OCI-LY3 (cell line): Measurements from ENCODE around the gene DTWD1.
A peak's percentile ranks its signal among the peaks of the same experiment; 100 is the strongest.
"Not testable (repeated sequence)": the region's sequence is repeated elsewhere in the genome, so short reads cannot be mapped to it uniquely, and the experiment has no call there.

Source experiments
- H2AFZ ChIP-seq: fragments of 200-600, 300-600 bp; shearing (Covaris generic); 2 replicates; pipeline ENCODE4 v1.6.0; 2014; ENCODE audit warnings: antibody characterized with exemption, low read depth, low read length
- H3K27ac ChIP-seq: fragments of 200-600, 300-600 bp; sonication (generic); 2 replicates; pipeline ENCODE4 v1.5.1; 2014; ENCODE audit warnings: mild to moderate bottlenecking, low read length, moderate library complexity, mixed read lengths
- H3K27me3 ChIP-seq: fragments of 200-600, 300-600 bp; sonication (generic); 2 replicates; pipeline ENCODE4 v1.6.1; 2014; ENCODE audit warnings: low read depth, low read length, mixed read lengths
- H3K36me3 ChIP-seq: fragments of 200-600, 300-600 bp; sonication (generic); replicated peaks from 2 replicates; pipeline ENCODE3; 2014; ENCODE audit warnings: low read depth, low read length, mixed read lengths
- H3K4me1 ChIP-seq: fragments of 300-600, 200-600 bp; sonication (generic); 2 replicates; pipeline ENCODE4 v1.6.1; 2014; ENCODE audit warnings: low read length, mixed read lengths
- H3K4me2 ChIP-seq: fragments of 200-600, 300-600 bp; sonication (generic); 2 replicates; pipeline ENCODE4 v1.6.1; 2014; ENCODE audit warnings: low read length, mixed read lengths
- H3K4me3 ChIP-seq: fragments of 300-600, 200-600 bp; sonication (generic); 2 replicates; pipeline ENCODE4 v1.5.1; 2014; ENCODE audit warnings: antibody characterized with exemption, mild to moderate bottlenecking, low read length, moderate library complexity
- H3K79me2 ChIP-seq: fragments of 300-600, 200-600 bp; shearing (Covaris generic); 2 replicates; pipeline ENCODE4 v1.6.1; 2014; ENCODE audit warnings: mild to moderate bottlenecking, low read length, mixed read lengths
- H3K9ac ChIP-seq: fragments of 300-600, 200-600 bp; shearing (Covaris generic); 2 replicates; pipeline ENCODE4 v1.6.0; 2014; ENCODE audit warnings: mild to moderate bottlenecking, low read length, moderate library complexity
- H3K9me3 ChIP-seq: fragments of 200-600, 300-600 bp; shearing (Covaris generic); 2 replicates; pipeline ENCODE4 v1.6.1; 2014; ENCODE audit warnings: low read length, mixed read lengths; ENCODE audit not compliant: insufficient read depth
- H4K20me1 ChIP-seq: fragments of 200-600, 300-600 bp; sonication (generic); 2 replicates; pipeline ENCODE4 v1.6.1; 2016; ENCODE audit warnings: low read length, mixed read lengths; ENCODE audit not compliant: insufficient read depth
- EZH2phosphoT487 ChIP-seq: fragments of 200-600 bp; shearing (Covaris generic); IDR thresholded peaks from 2 replicates; pipeline ENCODE4 v1.6.1; 2018; ENCODE audit warnings: antibody characterized with exemption, mixed run types, low read depth
- TF ChIP-seq, protein P1 (sequence below): fragments of 200-600, 300-600 bp; sonication (generic); IDR thresholded peaks from 2 replicates; pipeline ENCODE4 v1.5.1; 2014; ENCODE audit warnings: antibody characterized with exemption, low read length, low read depth

DTWD1 gene, protein sequence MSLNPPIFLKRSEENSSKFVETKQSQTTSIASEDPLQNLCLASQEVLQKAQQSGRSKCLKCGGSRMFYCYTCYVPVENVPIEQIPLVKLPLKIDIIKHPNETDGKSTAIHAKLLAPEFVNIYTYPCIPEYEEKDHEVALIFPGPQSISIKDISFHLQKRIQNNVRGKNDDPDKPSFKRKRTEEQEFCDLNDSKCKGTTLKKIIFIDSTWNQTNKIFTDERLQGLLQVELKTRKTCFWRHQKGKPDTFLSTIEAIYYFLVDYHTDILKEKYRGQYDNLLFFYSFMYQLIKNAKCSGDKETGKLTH

DNA sequence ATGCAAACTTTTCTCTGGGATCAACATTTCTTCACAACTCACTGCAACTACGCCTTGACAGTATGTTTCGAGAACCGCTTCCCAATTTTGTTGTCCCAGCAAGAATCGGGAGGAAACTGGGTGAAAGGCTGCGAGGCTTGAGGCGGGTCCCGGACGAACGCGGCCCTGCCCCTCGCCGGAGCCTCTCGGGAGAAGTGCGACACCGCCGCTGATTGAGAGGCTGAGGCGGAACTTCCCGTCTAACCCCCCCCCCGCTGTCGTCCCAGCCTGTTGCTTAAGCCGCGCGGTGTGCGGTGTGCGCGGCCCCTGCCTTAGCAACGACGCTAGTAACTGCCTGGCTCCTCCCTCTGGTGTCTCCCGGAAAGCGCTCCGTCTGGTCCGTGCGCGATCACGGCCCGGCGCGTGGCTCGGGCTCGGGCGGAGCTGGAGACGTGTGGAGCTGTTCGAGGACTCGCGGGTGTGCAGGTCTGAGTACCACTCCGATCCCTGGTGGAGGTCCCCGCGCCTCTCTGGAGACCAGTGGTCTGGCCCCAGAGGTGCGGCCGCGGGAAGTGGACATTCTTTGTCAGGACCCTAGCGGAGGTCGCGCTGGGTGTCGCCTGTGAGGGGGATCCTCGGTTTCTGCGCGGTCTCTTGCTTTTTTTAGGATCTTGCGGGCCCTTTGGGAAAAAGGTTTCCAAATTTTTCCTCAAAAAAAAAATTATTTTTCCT, at the start of gene DTWD1, which contains the start of gene FAM227B:
Gene DTWD1 (plus strand): TSS at position 391 of the 711 bp plus-strand sequence. CDS start 4,120 bp downstream, outside the sequence.
Gene FAM227B (minus strand): TSS at position 161 of the 711 bp plus-strand sequence. CDS start 5,647 bp downstream, outside the sequence.
- Histone ChIP-seq H4K20me1 (no peaks in the 10 kb centered on the region), H3K36me3 (peaks cover 32% of the 10 kb centered on the region), H3K27ac (peak within 1 kb of the TSS; percentile 69), H3K9me3 (peaks cover 5% of the 10 kb centered on the region; the same call in 1 of the 2 replicates), H3K4me1 (peaks cover 10% of the 10 kb centered on the region; the same call in 1 of the 2 replicates), H3K4me3 (peak within 1 kb of the TSS; percentile 97), H3K9ac (peak within 1 kb of the TSS; percentile 88), H3K79me2 (peaks cover 21% of the 10 kb centered on the region), H3K4me2 (peak within 1 kb of the TSS; percentile 87), H3K27me3 (no peaks in the 10 kb centered on the region), H2AFZ (peak within 1 kb of the TSS; percentile 100)
- TF ChIP-seq, protein P1, sequence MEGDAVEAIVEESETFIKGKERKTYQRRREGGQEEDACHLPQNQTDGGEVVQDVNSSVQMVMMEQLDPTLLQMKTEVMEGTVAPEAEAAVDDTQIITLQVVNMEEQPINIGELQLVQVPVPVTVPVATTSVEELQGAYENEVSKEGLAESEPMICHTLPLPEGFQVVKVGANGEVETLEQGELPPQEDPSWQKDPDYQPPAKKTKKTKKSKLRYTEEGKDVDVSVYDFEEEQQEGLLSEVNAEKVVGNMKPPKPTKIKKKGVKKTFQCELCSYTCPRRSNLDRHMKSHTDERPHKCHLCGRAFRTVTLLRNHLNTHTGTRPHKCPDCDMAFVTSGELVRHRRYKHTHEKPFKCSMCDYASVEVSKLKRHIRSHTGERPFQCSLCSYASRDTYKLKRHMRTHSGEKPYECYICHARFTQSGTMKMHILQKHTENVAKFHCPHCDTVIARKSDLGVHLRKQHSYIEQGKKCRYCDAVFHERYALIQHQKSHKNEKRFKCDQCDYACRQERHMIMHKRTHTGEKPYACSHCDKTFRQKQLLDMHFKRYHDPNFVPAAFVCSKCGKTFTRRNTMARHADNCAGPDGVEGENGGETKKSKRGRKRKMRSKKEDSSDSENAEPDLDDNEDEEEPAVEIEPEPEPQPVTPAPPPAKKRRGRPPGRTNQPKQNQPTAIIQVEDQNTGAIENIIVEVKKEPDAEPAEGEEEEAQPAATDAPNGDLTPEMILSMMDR, result no peak
- TF ChIP-seq EZH2phosphoT487, result no peak

DNA sequence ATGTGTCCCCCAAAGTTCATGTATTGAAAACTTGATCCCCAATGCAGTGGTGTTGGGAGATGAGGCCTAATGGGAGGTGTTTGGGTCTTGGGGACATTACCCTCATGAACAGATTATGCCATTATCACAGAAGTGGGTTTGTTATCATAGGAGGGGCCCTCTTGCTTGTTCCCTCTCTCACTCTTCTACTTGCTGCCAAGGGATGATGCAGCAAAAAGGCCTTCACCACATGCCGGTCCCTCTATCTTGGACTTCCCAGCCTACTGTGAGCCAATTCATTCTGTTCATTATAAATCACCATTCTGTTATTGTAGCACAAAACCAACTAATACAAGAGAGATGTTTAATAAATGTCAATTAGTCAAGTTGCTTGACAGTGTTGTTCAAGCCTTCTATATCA, 47.4 kb upstream of the DTWD1 start:
- H2AFZ ChIP-seq, result no peak overlapping the region
- TF ChIP-seq EZH2phosphoT487, result no peak
- TF ChIP-seq, protein P1, result no peak

DNA sequence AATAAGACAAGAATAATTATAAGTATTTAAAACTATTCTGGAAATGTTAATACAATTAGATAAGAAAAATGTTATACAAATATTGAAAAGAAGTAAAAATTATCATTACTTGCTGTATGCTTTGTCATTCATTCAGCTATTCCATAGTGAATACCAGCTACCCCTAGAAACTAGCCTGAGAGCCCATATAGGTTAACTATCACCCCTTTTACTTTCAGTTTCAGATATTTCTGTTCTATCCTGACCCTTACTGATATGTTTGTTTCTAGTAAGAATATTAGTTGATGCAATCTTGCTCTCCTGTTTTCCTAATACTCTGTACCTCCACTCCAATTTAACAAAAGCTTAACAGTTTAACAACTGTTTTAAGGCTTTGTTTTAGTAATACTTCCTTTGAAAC, 31.8 kb upstream of the DTWD1 start:
- no peaks in the 10 kb centered on the region for H4K20me1 ChIP-seq
- H3K27ac ChIP-seq, result no peak overlapping the region
- no peaks in the 10 kb centered on the region for H3K79me2 ChIP-seq
- H3K4me2 ChIP-seq, result no peak overlapping the region
- H3K4me3 ChIP-seq, result no peak overlapping the region
- H3K9ac ChIP-seq, result no peak overlapping the region
- H3K27me3 ChIP-seq, result no peaks in the 10 kb centered on the region
- H2AFZ ChIP-seq, result no peak overlapping the region
- H3K9me3 ChIP-seq, result no peaks in the 10 kb centered on the region
- no peaks in the 10 kb centered on the region for H3K36me3 ChIP-seq
- no peak for TF ChIP-seq EZH2phosphoT487
- TF ChIP-seq, protein P1, result no peak
- H3K4me1 ChIP-seq, result no peaks in the 10 kb centered on the region

More for the DNA sequence above, 47.4 kb upstream of the DTWD1 start:
- Histone ChIP-seq H3K27ac (no peak overlapping the region), H3K27me3 (no peaks in the 10 kb centered on the region), H3K4me2 (no peak overlapping the region), H4K20me1 (no peaks in the 10 kb centered on the region), H3K36me3 (no peaks in the 10 kb centered on the region), H3K9ac (no peak overlapping the region), H3K9me3 (no peaks in the 10 kb centered on the region), H3K4me3 (no peak overlapping the region), H3K4me1 (no peaks in the 10 kb centered on the region), H3K79me2 (no peaks in the 10 kb centered on the region)

DNA sequence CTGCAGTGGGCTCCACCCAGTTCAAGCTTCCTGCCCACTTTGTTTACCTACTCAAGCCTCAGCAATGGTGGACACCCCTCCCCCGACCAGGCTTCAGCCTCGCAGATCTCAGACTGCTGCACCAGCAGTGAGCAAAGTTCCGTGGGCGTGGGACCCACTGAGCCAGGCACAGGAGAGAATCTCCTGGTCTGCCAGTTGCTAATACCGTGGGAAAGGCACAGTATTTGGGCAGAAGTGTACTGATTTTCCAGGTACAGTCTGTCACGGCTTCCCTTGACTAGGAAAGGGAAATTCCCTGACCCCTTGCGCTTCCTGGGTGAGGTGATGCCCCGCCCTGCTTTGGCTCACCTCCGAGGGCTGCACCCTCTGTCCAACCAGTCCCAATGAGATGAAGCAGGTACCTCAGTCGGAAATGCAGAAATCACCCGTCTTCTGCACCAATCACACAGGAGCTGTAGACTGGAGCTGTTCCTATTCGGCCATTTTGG, 28.0 kb upstream of the DTWD1 start:
- not testable (repeated sequence) for H3K36me3 ChIP-seq, H3K4me2 ChIP-seq, H3K4me3 ChIP-seq, H3K4me1 ChIP-seq, H2AFZ ChIP-seq, H4K20me1 ChIP-seq, H3K9ac ChIP-seq, H3K79me2 ChIP-seq, H3K27me3 ChIP-seq, H3K9me3 ChIP-seq, H3K27ac ChIP-seq
